Measurements from ENCODE around the gene RAB8B.

The RAB8B gene

GRCh38 chr15:63151665-63152064 is 37.7 kb upstream of the RAB8B start:
- WGBS (ENCODE audit: extremely low coverage, insufficient coverage, insufficient read length) = no CpG with 5 or more reads among the region's 1 CpG
- H2AK5ac ChIP-seq (ENCODE audit: low read length) = no peak overlapping the region
- H3K79me1 ChIP-seq (ENCODE audit: low read length) = peaks cover 2% of the 10 kb centered on the region
- peaks cover 1% of the 10 kb centered on the region for H3K79me2 ChIP-seq (ENCODE audit: control insufficient read depth, insufficient read depth, low read length, poor library complexity)
- H2BK5ac ChIP-seq (ENCODE audit: low read depth, low read length, poor library complexity) = no peak overlapping the region
- H3K4me2 ChIP-seq (ENCODE audit: low read length) = no peak overlapping the region
- H3K14ac ChIP-seq (ENCODE audit: low read length) = no peak overlapping the region
- H3K4ac ChIP-seq (ENCODE audit: low read depth, low read length) = no peak overlapping the region
- no peak overlapping the region for H4K8ac ChIP-seq (ENCODE audit: low read depth, low read length)
- H3K9ac ChIP-seq (ENCODE audit: low read length) = no peak overlapping the region
- H3K36me3 ChIP-seq (ENCODE audit: control insufficient read depth in 1 of 2, insufficient read depth in 2 of 2, low read length in 2 of 2) = peaks cover 11 to 19% of the 10 kb centered on the region in 2 experiments
- no peak overlapping the region for H4K12ac ChIP-seq (ENCODE audit: low read depth, low read length)
- no peak overlapping the region for H3K4me3 ChIP-seq (ENCODE audit: low read depth, low read length)
- DNase-seq = no peak
- H3K27ac ChIP-seq (ENCODE audit: low read depth, low read length) = no peak overlapping the region
- H3K27me3 ChIP-seq (ENCODE audit: insufficient read depth, low read length) = no peaks in the 10 kb centered on the region
- no peak overlapping the region for H4K91ac ChIP-seq (ENCODE audit: low read depth, low read length)
- no peak overlapping the region for H2BK12ac ChIP-seq (ENCODE audit: low read length)
- H2AFZ ChIP-seq (ENCODE audit: insufficient read depth, low read length, poor library complexity) = no peak overlapping the region
- no peak overlapping the region for H3K18ac ChIP-seq (ENCODE audit: low read length)
- no peak overlapping the region for H2BK120ac ChIP-seq (ENCODE audit: insufficient read depth, low read length, poor library complexity)
- H3K23ac ChIP-seq (ENCODE audit: low read length) = no peak overlapping the region
- no peaks in the 10 kb centered on the region for H3K9me3 ChIP-seq (ENCODE audit: insufficient read depth, low read depth, low read length)
- peaks cover 0 to 2% of the 10 kb centered on the region in 2 experiments for H3K4me1 ChIP-seq (ENCODE audit: control insufficient read depth in 1 of 2, insufficient read depth in 2 of 2, low read length in 2 of 2)

- Histone ChIP-seq H2BK5ac (ENCODE audit: low read depth, low read length, poor library complexity) (no peak overlapping the region), H4K8ac (ENCODE audit: low read depth, low read length) (no peak overlapping the region), H3K18ac (ENCODE audit: low read length) (no peak overlapping the region), H2BK12ac (ENCODE audit: low read length) (no peak overlapping the region), H3K27me3 (ENCODE audit: insufficient read depth, low read length) (no peaks in the 10 kb centered on the region), H3K4me2 (ENCODE audit: low read length) (peak overlapping the region; percentile 39), H4K12ac (ENCODE audit: low read depth, low read length) (no peak overlapping the region), H3K9me3 (ENCODE audit: insufficient read depth, low read depth, low read length) (no peaks in the 10 kb centered on the region), H3K23ac (ENCODE audit: low read length) (no peak overlapping the region), H3K36me3 (ENCODE audit: control insufficient read depth in 1 of 2, insufficient read depth in 2 of 2, low read length in 2 of 2) (peaks cover 7 to 11% of the 10 kb centered on the region in 2 experiments), H3K79me2 (ENCODE audit: control insufficient read depth, insufficient read depth, low read length, poor library complexity) (peaks cover 9% of the 10 kb centered on the region), H2AFZ (ENCODE audit: insufficient read depth, low read length, poor library complexity) (no peak overlapping the region), H3K4me1 (ENCODE audit: control insufficient read depth in 1 of 2, insufficient read depth in 2 of 2, low read length in 2 of 2) (peaks cover 4 to 5% of the 10 kb centered on the region in 2 experiments), H3K9ac (ENCODE audit: low read length) (no peak overlapping the region), H4K91ac (ENCODE audit: low read depth, low read length) (no peak overlapping the region), H3K4me3 (ENCODE audit: low read depth, low read length) (no peak overlapping the region), H3K4ac (ENCODE audit: low read depth, low read length) (peak overlapping the region; percentile 40), H2BK120ac (ENCODE audit: insufficient read depth, low read length, poor library complexity) (no peak overlapping the region), H3K14ac (ENCODE audit: low read length) (no peak overlapping the region), H3K27ac (ENCODE audit: low read depth, low read length) (no peak overlapping the region), H3K79me1 (ENCODE audit: low read length) (peaks cover 14% of the 10 kb centered on the region), H2AK5ac (ENCODE audit: low read length) (no peak overlapping the region)
- no CpG with 5 or more reads among the region's 3 CpGs for WGBS (ENCODE audit: extremely low coverage, insufficient coverage, insufficient read length)
- no peak for DNase-seq
Observed at GRCh38 chr15:63155486-63155885, 33.9 kb upstream of the RAB8B start.

- WGBS (ENCODE audit: extremely low coverage, insufficient coverage, insufficient read length) = no CpG with 5 or more reads among the region's 10 CpGs
Observed at GRCh38 chr15:63156086-63156710, 33.2 kb upstream of the RAB8B start.

GRCh38 chr15:63156755-63157117 is 32.7 kb upstream of the RAB8B start:
- peak overlapping the region; percentile 78 for H4K91ac ChIP-seq (ENCODE audit: low read depth, low read length)
- DNase-seq = peak; percentile 39 to 60
- peak overlapping the region; percentile 33 for H2BK120ac ChIP-seq (ENCODE audit: insufficient read depth, low read length, poor library complexity)
- no CpG with 5 or more reads among the region's 16 CpGs for WGBS (ENCODE audit: extremely low coverage, insufficient coverage, insufficient read length)
- peak overlapping the region; percentile 89 for H3K4me3 ChIP-seq (ENCODE audit: low read depth, low read length)
- no peaks in the 10 kb centered on the region for H3K27me3 ChIP-seq (ENCODE audit: insufficient read depth, low read length)
- peak overlapping the region; percentile 33 for H2AFZ ChIP-seq (ENCODE audit: insufficient read depth, low read length, poor library complexity)
- peak overlapping the region; percentile 73 for H3K14ac ChIP-seq (ENCODE audit: low read length)
- H3K4me1 ChIP-seq (ENCODE audit: control insufficient read depth in 1 of 2, insufficient read depth in 2 of 2, low read length in 2 of 2) = peaks cover 4 to 5% of the 10 kb centered on the region in 2 experiments
- H4K12ac ChIP-seq (ENCODE audit: low read depth, low read length) = peak overlapping the region; percentile 6
- peaks cover 9% of the 10 kb centered on the region for H3K79me2 ChIP-seq (ENCODE audit: control insufficient read depth, insufficient read depth, low read length, poor library complexity)
- H2AK5ac ChIP-seq (ENCODE audit: low read length) = peak overlapping the region; percentile 47
- H3K9ac ChIP-seq (ENCODE audit: low read length) = peak overlapping the region; percentile 85
- peak overlapping the region; percentile 67 for H3K18ac ChIP-seq (ENCODE audit: low read length)
- peak overlapping the region; percentile 71 for H2BK5ac ChIP-seq (ENCODE audit: low read depth, low read length, poor library complexity)
- H3K4me2 ChIP-seq (ENCODE audit: low read length) = peak overlapping the region; percentile 55
- H2BK12ac ChIP-seq (ENCODE audit: low read length) = peak overlapping the region; percentile 63
- peak overlapping the region; percentile 46 for H3K4ac ChIP-seq (ENCODE audit: low read depth, low read length)
- peaks cover 7 to 11% of the 10 kb centered on the region in 2 experiments for H3K36me3 ChIP-seq (ENCODE audit: control insufficient read depth in 1 of 2, insufficient read depth in 2 of 2, low read length in 2 of 2)
- no peak overlapping the region for H3K23ac ChIP-seq (ENCODE audit: low read length)
- H3K79me1 ChIP-seq (ENCODE audit: low read length) = peaks cover 14% of the 10 kb centered on the region
- H4K8ac ChIP-seq (ENCODE audit: low read depth, low read length) = peak overlapping the region; percentile 69
- peak overlapping the region; percentile 96 for H3K27ac ChIP-seq (ENCODE audit: low read depth, low read length)
- H3K9me3 ChIP-seq (ENCODE audit: insufficient read depth, low read depth, low read length) = no peaks in the 10 kb centered on the region

More at GRCh38 chr15:63156086-63156710, 33.2 kb upstream of the RAB8B start:
- Histone ChIP-seq H4K8ac (ENCODE audit: low read depth, low read length) (no peak overlapping the region), H3K79me1 (ENCODE audit: low read length) (peaks cover 14% of the 10 kb centered on the region), H2BK5ac (ENCODE audit: low read depth, low read length, poor library complexity) (no peak overlapping the region), H2AK5ac (ENCODE audit: low read length) (no peak overlapping the region), H3K4ac (ENCODE audit: low read depth, low read length) (peak overlapping the region; percentile 46), H3K4me1 (ENCODE audit: control insufficient read depth in 1 of 2, insufficient read depth in 2 of 2, low read length in 2 of 2) (peaks cover 4 to 5% of the 10 kb centered on the region in 2 experiments), H3K18ac (ENCODE audit: low read length) (no peak overlapping the region), H3K14ac (ENCODE audit: low read length) (no peak overlapping the region), H2BK12ac (ENCODE audit: low read length) (no peak overlapping the region), H4K12ac (ENCODE audit: low read depth, low read length) (peak overlapping the region; percentile 6), H2BK120ac (ENCODE audit: insufficient read depth, low read length, poor library complexity) (no peak overlapping the region), H3K4me2 (ENCODE audit: low read length) (peak overlapping the region; percentile 55), H3K27ac (ENCODE audit: low read depth, low read length) (peak overlapping the region; percentile 96), H3K27me3 (ENCODE audit: insufficient read depth, low read length) (no peaks in the 10 kb centered on the region), H3K4me3 (ENCODE audit: low read depth, low read length) (peak overlapping the region; percentile 89), H3K36me3 (ENCODE audit: control insufficient read depth in 1 of 2, insufficient read depth in 2 of 2, low read length in 2 of 2) (peaks cover 7 to 11% of the 10 kb centered on the region in 2 experiments), H3K9me3 (ENCODE audit: insufficient read depth, low read depth, low read length) (no peaks in the 10 kb centered on the region), H3K9ac (ENCODE audit: low read length) (no peak overlapping the region), H4K91ac (ENCODE audit: low read depth, low read length) (no peak overlapping the region), H3K79me2 (ENCODE audit: control insufficient read depth, insufficient read depth, low read length, poor library complexity) (peaks cover 9% of the 10 kb centered on the region), H2AFZ (ENCODE audit: insufficient read depth, low read length, poor library complexity) (no peak overlapping the region), H3K23ac (ENCODE audit: low read length) (no peak overlapping the region)
- DNase-seq = peak in 1 of 2 donors; percentile 8

Measured in trophoblast cell (in vitro differentiated cells and primary cell).